ENCODE measurements around the gene MAD1L1.

MAD1L1 gene

GRCh38 chr7:2093215-2093842 lies 139.4 kb downstream of the MAD1L1 start:
- Mint-ChIP-seq H3K4me1 (peaks cover 22% of the 10 kb centered on the region), H3K27ac (no peak overlapping the region), H3K27me3 (no peaks in the 10 kb centered on the region), H3K36me3 (no peaks in the 10 kb centered on the region), H3K9me3 (no peaks in the 10 kb centered on the region), H3K4me3 (no peak overlapping the region)

GRCh38 chr7:2092279-2092678 lies 140.5 kb downstream of the MAD1L1 start:
- Mint-ChIP-seq H3K36me3 (no peaks in the 10 kb centered on the region), H3K9me3 (no peaks in the 10 kb centered on the region), H3K27me3 (no peaks in the 10 kb centered on the region), H3K4me3 (no peak overlapping the region), H3K27ac (no peak overlapping the region), H3K4me1 (peaks cover 18% of the 10 kb centered on the region)

DNA sequence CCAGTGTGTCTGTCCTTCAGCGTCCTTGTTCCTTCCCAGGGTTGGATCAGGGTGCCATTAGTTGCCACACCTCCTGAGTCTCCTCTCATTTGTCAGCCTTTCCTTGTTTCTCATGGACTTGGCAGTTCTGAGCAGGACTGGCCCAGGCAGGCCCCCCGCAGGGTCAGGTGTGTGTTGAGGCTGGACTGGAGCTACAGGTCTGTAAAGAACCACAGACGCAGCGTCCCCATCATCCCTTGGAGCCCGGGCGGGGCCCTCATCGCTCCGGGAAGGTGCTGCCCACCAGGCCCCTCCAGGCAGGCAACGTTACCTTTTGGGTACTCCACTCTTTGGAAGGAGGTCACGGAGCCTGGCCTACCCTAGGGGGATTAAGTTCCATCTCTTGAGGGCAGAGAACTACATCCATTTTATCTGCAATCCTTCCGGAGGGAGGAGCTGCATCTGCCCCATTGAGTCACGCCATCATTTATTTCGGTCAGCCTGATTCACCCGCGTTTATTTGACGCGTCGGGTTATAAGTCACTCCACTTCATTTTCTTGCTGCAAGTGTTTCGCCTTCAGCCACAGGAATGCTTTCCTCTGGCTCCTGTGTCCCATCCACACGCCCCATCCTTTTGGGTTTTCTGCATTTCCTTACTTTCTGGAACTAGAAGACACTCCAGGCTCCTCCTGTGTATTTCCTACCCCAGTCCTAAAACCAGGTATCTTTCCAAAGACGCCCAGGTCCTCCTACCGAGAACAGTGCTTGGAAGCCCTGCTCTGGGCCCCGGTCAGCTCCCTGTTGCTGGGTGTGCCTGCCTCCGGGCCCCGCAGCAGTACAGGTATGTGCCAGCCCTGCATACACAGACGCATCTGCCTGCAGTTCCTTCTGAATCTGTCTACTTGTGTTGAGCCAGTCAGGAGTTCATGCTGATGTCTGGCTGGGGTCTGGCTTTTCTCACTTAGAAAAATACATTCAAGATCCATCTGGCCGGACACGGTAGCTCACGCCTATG lies 141.9 kb downstream of the MAD1L1 start:
- no peak overlapping the region for H3K27ac Mint-ChIP-seq
- peaks cover 19% of the 10 kb centered on the region for H3K4me1 Mint-ChIP-seq
- no peaks in the 10 kb centered on the region for H3K9me3 Mint-ChIP-seq
- no peak overlapping the region for H3K4me3 Mint-ChIP-seq
- peaks cover 2% of the 10 kb centered on the region for H3K36me3 Mint-ChIP-seq
- no peaks in the 10 kb centered on the region for H3K27me3 Mint-ChIP-seq

GRCh38 chr7:2088801-2089200 lies 143.9 kb downstream of the MAD1L1 start:
- H3K27ac Mint-ChIP-seq, result no peak overlapping the region
- peaks cover 31% of the 10 kb centered on the region for H3K4me1 Mint-ChIP-seq
- no peak overlapping the region for H3K4me3 Mint-ChIP-seq
- H3K27me3 Mint-ChIP-seq, result no peaks in the 10 kb centered on the region
- H3K9me3 Mint-ChIP-seq, result no peaks in the 10 kb centered on the region
- H3K36me3 Mint-ChIP-seq, result peaks cover 2% of the 10 kb centered on the region

DNA sequence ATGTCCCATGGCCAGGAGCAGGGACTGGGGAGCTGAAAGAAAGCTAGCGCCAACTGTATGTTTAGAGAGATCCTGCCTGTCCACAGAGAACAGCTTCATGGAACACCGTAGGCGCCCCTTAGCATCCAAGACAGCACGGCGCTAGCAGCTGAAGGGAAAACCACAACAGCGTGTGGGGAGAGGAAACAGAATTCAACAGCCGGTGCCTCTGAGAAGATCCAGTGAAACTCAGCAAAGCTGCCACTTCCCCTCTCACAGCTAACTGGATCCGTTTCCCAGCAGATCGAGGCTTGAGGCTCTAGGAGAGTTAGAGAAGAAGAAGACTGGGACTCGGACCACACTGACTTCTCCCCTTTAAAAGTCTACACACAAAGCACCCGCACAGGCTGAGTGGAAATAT lies 145.0 kb downstream of the MAD1L1 start:
- Mint-ChIP-seq H3K27ac (no peak overlapping the region), H3K9me3 (no peaks in the 10 kb centered on the region), H3K36me3 (peaks cover 5% of the 10 kb centered on the region), H3K4me3 (no peak overlapping the region), H3K27me3 (no peaks in the 10 kb centered on the region), H3K4me1 (peaks cover 33% of the 10 kb centered on the region)

DNA sequence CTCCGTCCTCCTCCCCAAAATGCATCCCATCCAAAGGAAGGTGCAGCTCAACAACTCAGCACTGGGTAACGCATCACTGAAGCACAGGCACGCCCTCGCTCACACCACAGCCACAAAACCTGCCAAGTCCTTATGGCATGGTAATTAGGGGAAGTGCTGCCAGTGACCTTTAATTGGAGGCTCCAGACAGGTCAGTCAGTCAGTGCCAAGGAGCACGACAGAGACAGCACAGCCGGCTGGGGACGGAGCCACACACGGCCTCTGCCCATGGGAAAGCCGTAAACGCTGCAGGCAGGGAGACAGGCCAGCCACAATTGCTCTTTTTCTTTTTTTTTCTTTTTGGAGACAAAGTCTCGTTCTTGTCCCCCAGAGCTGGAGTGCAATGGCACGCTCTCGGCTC lies 146.5 kb downstream of the MAD1L1 start:
- Mint-ChIP-seq H3K36me3 (peaks cover 5% of the 10 kb centered on the region), H3K9me3 (no peaks in the 10 kb centered on the region)

GRCh38 chr7:2085804-2086203 lies 146.9 kb downstream of the MAD1L1 start:
- Mint-ChIP-seq H3K27me3 (no peaks in the 10 kb centered on the region), H3K27ac (no peak overlapping the region), H3K4me3 (no peak overlapping the region), H3K36me3 (peaks cover 5% of the 10 kb centered on the region), H3K4me1 (peaks cover 33% of the 10 kb centered on the region), H3K9me3 (no peaks in the 10 kb centered on the region)

More for the DNA sequence above, 146.5 kb downstream of the MAD1L1 start:
- Mint-ChIP-seq H3K27me3 (no peaks in the 10 kb centered on the region), H3K4me1 (peaks cover 33% of the 10 kb centered on the region), H3K4me3 (no peak overlapping the region), H3K27ac (no peak overlapping the region)

GRCh38 chr7:2084781-2085505 lies 147.8 kb downstream of the MAD1L1 start:
- Mint-ChIP-seq H3K27ac (no peak overlapping the region), H3K4me1 (peaks cover 33% of the 10 kb centered on the region), H3K4me3 (peak overlapping the region; percentile 54), H3K9me3 (no peaks in the 10 kb centered on the region), H3K27me3 (no peaks in the 10 kb centered on the region), H3K36me3 (peaks cover 5% of the 10 kb centered on the region)

DNA sequence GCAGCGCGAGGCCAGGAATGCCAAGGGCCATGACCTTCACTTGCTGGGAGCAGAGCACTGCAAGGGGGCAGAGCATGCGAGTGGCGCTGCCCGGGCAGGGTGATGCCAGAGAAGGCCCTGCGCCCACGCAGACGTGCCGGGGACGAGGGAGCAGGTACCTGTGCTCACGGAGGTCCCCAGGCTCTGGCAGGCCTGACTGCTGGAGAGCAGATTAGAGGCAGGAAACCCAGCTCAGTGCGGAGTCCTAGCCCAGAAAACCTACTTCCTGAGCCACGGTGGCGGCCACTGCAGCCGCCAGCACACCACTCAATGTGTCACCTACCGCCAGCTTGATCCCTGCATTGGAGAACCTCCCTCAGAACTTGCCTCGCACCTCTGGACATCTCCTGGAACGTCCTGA lies 148.4 kb downstream of the MAD1L1 start:
- no peak overlapping the region for H3K27ac Mint-ChIP-seq
- no peak overlapping the region for H3K4me3 Mint-ChIP-seq
- H3K36me3 Mint-ChIP-seq, result peaks cover 5% of the 10 kb centered on the region

GRCh38 chr7:2083362-2083761 lies 149.4 kb downstream of the MAD1L1 start:
- H3K27me3 Mint-ChIP-seq, result no peaks in the 10 kb centered on the region
- H3K4me3 Mint-ChIP-seq, result no peak overlapping the region
- H3K4me1 Mint-ChIP-seq, result peaks cover 38% of the 10 kb centered on the region
- no peaks in the 10 kb centered on the region for H3K9me3 Mint-ChIP-seq
- peaks cover 5% of the 10 kb centered on the region for H3K36me3 Mint-ChIP-seq
- peak overlapping the region; percentile 17 for H3K27ac Mint-ChIP-seq

More for the DNA sequence above, 148.4 kb downstream of the MAD1L1 start:
- no peaks in the 10 kb centered on the region for H3K27me3 Mint-ChIP-seq
- H3K9me3 Mint-ChIP-seq, result no peaks in the 10 kb centered on the region
- H3K4me1 Mint-ChIP-seq, result peaks cover 37% of the 10 kb centered on the region

GRCh38 chr7:2082139-2082998 lies 150.4 kb downstream of the MAD1L1 start:
- no peak overlapping the region for H3K4me3 Mint-ChIP-seq
- H3K27ac Mint-ChIP-seq, result no peak overlapping the region
- H3K27me3 Mint-ChIP-seq, result no peaks in the 10 kb centered on the region
- peaks cover 5% of the 10 kb centered on the region for H3K36me3 Mint-ChIP-seq
- peaks cover 33% of the 10 kb centered on the region for H3K4me1 Mint-ChIP-seq
- no peaks in the 10 kb centered on the region for H3K9me3 Mint-ChIP-seq

DNA sequence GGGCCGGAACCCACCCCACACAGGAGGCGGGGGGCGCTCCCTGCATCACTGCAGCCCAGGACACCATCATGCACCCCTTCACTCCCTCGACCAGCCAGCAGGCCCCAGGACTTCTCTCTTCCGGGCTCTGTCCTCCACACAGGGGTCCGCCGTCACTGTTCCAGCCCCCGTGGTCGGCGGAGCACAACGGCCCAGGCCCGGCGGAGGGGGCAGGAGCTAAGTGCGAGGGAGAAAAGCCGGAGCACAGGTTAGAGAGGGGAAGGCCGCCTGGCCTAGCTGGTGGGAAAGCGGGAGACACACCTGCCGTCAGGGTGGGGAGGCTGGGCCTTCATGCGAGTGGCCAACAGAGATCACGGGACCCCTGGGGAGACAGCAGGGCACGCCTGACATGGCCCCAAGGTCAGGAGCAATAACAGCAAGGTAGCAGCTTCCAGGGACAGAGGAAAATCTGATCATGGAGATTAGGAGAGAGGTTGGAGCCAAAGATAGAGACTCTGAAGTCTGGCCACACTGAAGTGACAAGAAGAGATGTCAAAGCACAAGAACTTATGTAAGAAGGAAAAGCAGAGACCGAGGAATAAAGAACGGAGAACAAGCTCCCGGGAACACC lies 151.1 kb downstream of the MAD1L1 start:
- Mint-ChIP-seq H3K27ac (no peak overlapping the region), H3K4me3 (no peak overlapping the region), H3K27me3 (no peaks in the 10 kb centered on the region), H3K9me3 (no peaks in the 10 kb centered on the region), H3K4me1 (peaks cover 28% of the 10 kb centered on the region), H3K36me3 (peaks cover 3% of the 10 kb centered on the region)

GRCh38 chr7:2080477-2080876 lies 152.3 kb downstream of the MAD1L1 start:
- H3K27ac Mint-ChIP-seq, result no peak overlapping the region
- no peaks in the 10 kb centered on the region for H3K9me3 Mint-ChIP-seq
- peaks cover 27% of the 10 kb centered on the region for H3K4me1 Mint-ChIP-seq
- no peaks in the 10 kb centered on the region for H3K27me3 Mint-ChIP-seq
- H3K36me3 Mint-ChIP-seq, result peaks cover 3% of the 10 kb centered on the region
- H3K4me3 Mint-ChIP-seq, result no peak overlapping the region

DNA sequence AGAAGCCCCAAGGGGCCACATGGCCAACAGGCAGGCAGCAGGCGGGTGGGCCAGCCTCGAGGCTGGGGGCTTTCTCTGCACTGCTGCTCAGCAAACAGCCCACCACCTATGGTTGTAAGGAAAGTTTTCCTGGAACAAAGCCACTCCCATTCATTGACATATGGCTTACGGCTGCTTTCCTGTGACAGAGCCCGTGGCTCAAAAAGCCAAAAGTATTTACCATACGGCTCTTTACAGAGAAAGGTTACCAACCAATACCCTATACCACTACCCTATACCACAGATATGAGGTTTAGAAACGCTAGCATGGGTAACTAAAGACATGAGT lies 152.7 kb downstream of the MAD1L1 start:
- H3K36me3 Mint-ChIP-seq, result peaks cover 3% of the 10 kb centered on the region
- H3K4me1 Mint-ChIP-seq, result peaks cover 22% of the 10 kb centered on the region
- no peak overlapping the region for H3K4me3 Mint-ChIP-seq
- no peak overlapping the region for H3K27ac Mint-ChIP-seq
- H3K27me3 Mint-ChIP-seq, result no peaks in the 10 kb centered on the region
- H3K9me3 Mint-ChIP-seq, result no peaks in the 10 kb centered on the region

Data from activated naive CD4-positive, alpha-beta T cell treated with anti-CD3 and anti-CD28 coated beads, Interleukin-2, amount 50 U/mL, for 24 hours (primary cell).